ENCODE measurements around the gene ATP11A. TPM values are rescaled to one million over a fixed set of nuclear protein-coding genes. Genes with fewer than 3 reads are reported as not detected.

The ATP11A gene
- total and polyA plus RNA-seq, 2 donors (not counting 3 experiments of a cell fraction or from before 2014, with no cell fraction given), result 16.5 to 88.1 TPM

DNA sequence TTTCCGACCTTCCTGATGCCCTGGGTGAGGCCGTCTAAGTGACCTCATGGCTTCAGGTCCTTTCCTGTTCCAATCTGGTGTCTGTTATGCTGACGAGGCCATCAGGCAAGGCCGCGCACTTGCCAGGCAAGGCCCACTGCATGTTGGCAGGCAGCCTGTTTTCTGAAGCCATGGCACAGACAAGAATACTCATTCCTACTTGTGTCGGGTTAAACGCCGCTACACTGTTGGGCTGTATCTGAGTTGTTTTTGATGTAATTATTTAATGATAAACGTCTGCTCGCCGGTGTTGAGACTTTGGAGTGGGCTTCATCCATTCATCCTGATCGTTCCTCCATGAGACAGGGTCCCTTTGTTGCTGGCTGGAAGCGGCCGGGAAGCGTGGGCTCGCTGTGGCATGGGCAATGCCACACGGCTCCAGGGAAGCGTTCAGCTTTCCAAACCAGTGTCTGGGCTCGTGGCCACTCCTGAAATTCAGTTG is 92.1 kb downstream of the ATP11A start:
- FAIRE-seq (no peak), DNase-seq (ENCODE audit: low read depth, low spot score) (peak; percentile 68)
- no peak overlapping the region for H3K4me2 ChIP-seq (ENCODE audit: insufficient read depth, low read length)
- POLR2A ChIA-PET, result interaction anchor here (0.6 kb wide), 1 partner anchor 208 kb away, joined by 5 read pairs; no protein-coding TSS in a partner anchor
- TF ChIP-seq JUN (IDR thresholded peaks at IDR 0.05; ENCODE audit: borderline replicate concordance, insufficient read depth, insufficient read length, low read depth), result no peak
- no peak overlapping the region for H2AFZ ChIP-seq (ENCODE audit: low read depth, low read length)
- H3K9me3 ChIP-seq (replicated peaks; ENCODE audit: control insufficient read depth, insufficient read depth, low read length), result no peaks in the 10 kb centered on the region
- no peaks in the 10 kb centered on the region for H3K27me3 ChIP-seq (ENCODE audit: control insufficient read depth in 2 of 2, insufficient read depth in 2 of 2, low read length in 2 of 2)
- no peaks in the 10 kb centered on the region for H3K79me2 ChIP-seq (ENCODE audit: control insufficient read depth, insufficient read depth, low read length)
- dilution Hi-C loops (cut with MboI; ENCODE audit: extremely low pct_ligation_motif_present, low sequenced_read_pairs), result no loop called here
- no peaks in the 10 kb centered on the region for H4K20me1 ChIP-seq (replicated peaks; ENCODE audit: control insufficient read depth, extremely low read depth, insufficient read depth, low read length)
- BruUV-seq (replicated peaks), result no TSS peak
- CTCF ChIA-PET, result no interaction called here
- H3K36me3 ChIP-seq (ENCODE audit: control insufficient read depth in 2 of 2, extremely low read depth in 1 of 2, insufficient read depth in 2 of 2, low read length in 2 of 2), result peaks cover 0 to 5% of the 10 kb centered on the region in 2 experiments
- peaks cover 6% of the 10 kb centered on the region for H3K4me1 ChIP-seq (ENCODE audit: control insufficient read depth, extremely low read depth, insufficient read depth, low read length)
- no peak overlapping the region for H3K27ac ChIP-seq (ENCODE audit: insufficient read depth, low read depth, low read length)
- intact Hi-C loops (cut with micrococcal nuclease), result loop anchor here (5.0 kb wide), 2 partner anchors 70 to 90 kb away; partner anchors contain the start of gene ATP11A
- H3K9ac ChIP-seq (replicated peaks; ENCODE audit: extremely low read depth, insufficient read depth, low read length), result no peak overlapping the region
- H3K4me3 ChIP-seq (replicated peaks in 1 of 3; ENCODE audit: insufficient read depth in 1 of 3, low read depth in 1 of 3, low read length in 3 of 3), result no peak overlapping the region
- H3K9me1 ChIP-seq (replicated peaks; ENCODE audit: control insufficient read depth, extremely low read depth, insufficient read depth, low read length), result no peaks in the 10 kb centered on the region

- Histone ChIP-seq H3K36me3 (ENCODE audit: control insufficient read depth in 2 of 2, extremely low read depth in 1 of 2, insufficient read depth in 2 of 2, low read length in 2 of 2) (peaks cover 0 to 5% of the 10 kb centered on the region in 2 experiments), H3K27ac (ENCODE audit: insufficient read depth, low read depth, low read length) (no peak overlapping the region), H3K4me2 (ENCODE audit: insufficient read depth, low read length) (no peak overlapping the region), H3K9me1 (replicated peaks; ENCODE audit: control insufficient read depth, extremely low read depth, insufficient read depth, low read length) (no peaks in the 10 kb centered on the region), H3K79me2 (ENCODE audit: control insufficient read depth, insufficient read depth, low read length) (no peaks in the 10 kb centered on the region), H3K9me3 (replicated peaks; ENCODE audit: control insufficient read depth, insufficient read depth, low read length) (no peaks in the 10 kb centered on the region), H3K4me1 (ENCODE audit: control insufficient read depth, extremely low read depth, insufficient read depth, low read length) (peaks cover 5% of the 10 kb centered on the region), H3K27me3 (ENCODE audit: control insufficient read depth in 2 of 2, insufficient read depth in 2 of 2, low read length in 2 of 2) (no peaks in the 10 kb centered on the region), H3K4me3 (replicated peaks in 1 of 3; ENCODE audit: insufficient read depth in 1 of 3, low read depth in 1 of 3, low read length in 3 of 3) (no peak overlapping the region), H4K20me1 (replicated peaks; ENCODE audit: control insufficient read depth, extremely low read depth, insufficient read depth, low read length) (no peaks in the 10 kb centered on the region), H3K9ac (replicated peaks; ENCODE audit: extremely low read depth, insufficient read depth, low read length) (no peak overlapping the region), H2AFZ (ENCODE audit: low read depth, low read length) (no peak overlapping the region)
- BruUV-seq (replicated peaks), result no TSS peak
- intact Hi-C loops (cut with micrococcal nuclease) (loop anchor here (5.0 kb wide), 2 partner anchors 70 to 90 kb away; partner anchors contain the start of gene ATP11A), dilution Hi-C loops (cut with MboI; ENCODE audit: extremely low pct_ligation_motif_present, low sequenced_read_pairs) (no loop called here)
- no peak for FAIRE-seq
- ChIA-PET CTCF (no interaction called here), POLR2A (no interaction called here)
- TF ChIP-seq GATA2 (IDR thresholded peaks at IDR 0.05; ENCODE audit: insufficient read depth, insufficient read length, low read depth, low read length) (no peak), POLR2AphosphoS5 (IDR thresholded peaks at IDR 0.05; ENCODE audit: insufficient read depth, low read depth, low read length) (no peak), JUN (IDR thresholded peaks at IDR 0.05; ENCODE audit: borderline replicate concordance, insufficient read depth, insufficient read length, low read depth) (no peak), MYC (IDR thresholded peaks at IDR 0.05; ENCODE audit: low read depth, low read length) (no peak), FOS (IDR thresholded peaks at IDR 0.05; ENCODE audit: borderline replicate concordance, insufficient read depth, low read length) (no peak), EZH2 (IDR thresholded peaks at IDR 0.05; ENCODE audit: borderline replicate concordance, low read depth, low read length, severe bottlenecking) (no peak), POLR2A (IDR thresholded peaks at IDR 0.05; ENCODE audit: low read depth, low read length) (no peak), MAX (IDR thresholded peaks at IDR 0.05; ENCODE audit: insufficient read depth, insufficient read length) (no peak)
- TF ChIP-seq, protein P1, sequence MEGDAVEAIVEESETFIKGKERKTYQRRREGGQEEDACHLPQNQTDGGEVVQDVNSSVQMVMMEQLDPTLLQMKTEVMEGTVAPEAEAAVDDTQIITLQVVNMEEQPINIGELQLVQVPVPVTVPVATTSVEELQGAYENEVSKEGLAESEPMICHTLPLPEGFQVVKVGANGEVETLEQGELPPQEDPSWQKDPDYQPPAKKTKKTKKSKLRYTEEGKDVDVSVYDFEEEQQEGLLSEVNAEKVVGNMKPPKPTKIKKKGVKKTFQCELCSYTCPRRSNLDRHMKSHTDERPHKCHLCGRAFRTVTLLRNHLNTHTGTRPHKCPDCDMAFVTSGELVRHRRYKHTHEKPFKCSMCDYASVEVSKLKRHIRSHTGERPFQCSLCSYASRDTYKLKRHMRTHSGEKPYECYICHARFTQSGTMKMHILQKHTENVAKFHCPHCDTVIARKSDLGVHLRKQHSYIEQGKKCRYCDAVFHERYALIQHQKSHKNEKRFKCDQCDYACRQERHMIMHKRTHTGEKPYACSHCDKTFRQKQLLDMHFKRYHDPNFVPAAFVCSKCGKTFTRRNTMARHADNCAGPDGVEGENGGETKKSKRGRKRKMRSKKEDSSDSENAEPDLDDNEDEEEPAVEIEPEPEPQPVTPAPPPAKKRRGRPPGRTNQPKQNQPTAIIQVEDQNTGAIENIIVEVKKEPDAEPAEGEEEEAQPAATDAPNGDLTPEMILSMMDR (IDR thresholded peaks at IDR 0.05; ENCODE audit: extremely low read depth in 1 of 2, insufficient read depth in 1 of 2, low read depth in 1 of 2, low read length in 2 of 2), result no peak
- no peak for DNase-seq (ENCODE audit: low read depth, low spot score)
Measured at GRCh38 chr13:112782429-112783010, 92.7 kb downstream of the ATP11A start.

Data from endothelial cell of umbilical vein (primary cell).